DMS53 treated with DMSO at 0.1 percent for 48 hours (cell line): ENCODE data around the gene MME.
"Not testable (repeated sequence)": the region's sequence is repeated elsewhere in the genome, so short reads cannot be mapped to it uniquely, and the experiment has no call there.

ENCODE experiments used
- DNase-seq: peaks from one replicate; lab custom pipeline; 2025; ENCODE audit not compliant: unreplicated experiment; lab: John Stamatoyannopoulos, UW

The MME gene

GRCh38 chr3:155083313-155083905 is 3.3 kb downstream of the MME start:
- DNase-seq: no peak

DNA sequence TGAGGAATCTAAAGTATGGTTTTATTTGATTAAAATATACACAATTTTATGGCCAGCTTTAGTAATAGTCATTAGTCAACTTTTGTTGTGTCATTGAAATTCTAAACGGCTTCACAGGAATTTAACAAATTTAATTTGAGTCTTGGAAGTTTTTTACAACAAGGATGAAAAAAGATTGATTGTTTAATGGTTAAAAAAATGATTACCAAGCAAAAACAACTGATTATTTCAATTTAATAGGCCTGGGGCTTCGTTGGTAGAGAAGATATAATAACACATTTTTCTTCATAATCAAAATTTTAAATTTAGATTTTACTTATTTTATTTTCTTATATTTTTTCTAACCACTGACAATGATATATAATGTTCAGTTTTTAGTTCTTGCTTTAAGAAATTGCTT is 4.4 kb downstream of the MME start:
- no peak for DNase-seq

- DNase-seq: no peak
Measured at GRCh38 chr3:155086051-155086450, 5.9 kb downstream of the MME start.

DNA sequence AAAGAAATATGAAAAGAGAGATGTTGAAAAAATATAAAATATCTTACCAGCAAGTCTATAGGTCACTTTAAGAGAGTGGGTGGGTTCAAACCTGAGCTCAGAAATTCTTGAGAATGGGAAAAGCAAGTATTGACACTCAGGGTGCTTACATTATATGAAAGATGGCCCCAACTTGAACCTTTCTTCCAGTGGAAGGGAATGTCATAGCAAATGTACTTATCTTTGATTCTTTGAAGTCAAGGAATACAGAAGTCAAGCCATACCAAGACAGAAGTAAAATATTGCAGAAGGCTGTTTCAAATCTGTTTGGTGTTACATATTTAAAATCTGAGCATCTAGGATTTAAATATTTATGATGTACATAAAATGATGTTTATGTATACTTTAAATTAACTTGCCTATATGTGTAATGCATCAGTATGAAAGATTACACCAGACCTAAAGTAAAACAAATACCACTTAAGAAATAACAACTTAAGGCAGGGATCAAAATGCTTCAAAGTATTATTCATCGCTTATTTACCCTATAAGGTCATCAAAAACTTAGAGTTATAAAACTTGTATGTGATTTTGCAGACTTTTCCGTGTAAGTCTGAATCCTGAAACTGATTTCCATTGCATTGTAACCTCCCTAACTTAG is 8.7 kb downstream of the MME start:
- no peak for DNase-seq

GRCh38 chr3:155089495-155089894 is 9.4 kb downstream of the MME start:
- DNase-seq: no peak

- peak; percentile 70 for DNase-seq
Measured at GRCh38 chr3:155093261-155093660, 13.1 kb downstream of the MME start.

DNA sequence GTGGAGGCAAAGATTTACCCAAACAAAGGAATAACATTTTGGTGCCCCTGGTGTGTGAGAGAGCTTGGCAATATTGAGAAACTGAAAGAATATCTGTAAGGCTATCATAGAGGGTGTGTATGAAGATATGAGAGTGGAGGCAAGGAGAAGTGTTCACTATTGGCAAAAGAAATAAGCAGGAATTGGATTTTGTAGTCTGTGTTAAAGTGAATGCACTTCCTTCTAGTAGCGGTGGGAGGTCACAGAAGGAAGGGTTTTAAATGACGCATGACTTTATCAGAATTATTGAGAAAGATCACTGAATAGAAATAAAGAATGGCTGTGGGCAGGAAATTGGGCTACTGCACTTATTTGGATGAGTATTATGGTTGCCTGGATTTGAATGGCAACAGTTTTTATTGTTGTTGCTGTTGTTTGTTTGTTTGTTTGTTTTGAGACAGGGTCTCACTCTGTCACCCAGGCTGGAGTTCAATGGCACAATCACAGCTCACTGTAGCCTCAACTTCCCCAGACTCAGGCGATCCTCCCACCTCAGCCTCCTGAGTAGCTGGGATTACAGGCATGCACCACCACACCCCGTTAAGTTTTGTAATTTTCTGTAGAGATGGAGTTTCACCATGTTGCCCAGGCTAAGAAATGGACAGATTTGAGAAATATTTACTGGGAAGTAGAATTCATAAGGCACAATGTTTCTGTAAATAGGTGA is 16.3 kb downstream of the MME start:
- DNase-seq: no peak

GRCh38 chr3:155097009-155097349 is 16.9 kb downstream of the MME start:
- DNase-seq: no peak

DNA sequence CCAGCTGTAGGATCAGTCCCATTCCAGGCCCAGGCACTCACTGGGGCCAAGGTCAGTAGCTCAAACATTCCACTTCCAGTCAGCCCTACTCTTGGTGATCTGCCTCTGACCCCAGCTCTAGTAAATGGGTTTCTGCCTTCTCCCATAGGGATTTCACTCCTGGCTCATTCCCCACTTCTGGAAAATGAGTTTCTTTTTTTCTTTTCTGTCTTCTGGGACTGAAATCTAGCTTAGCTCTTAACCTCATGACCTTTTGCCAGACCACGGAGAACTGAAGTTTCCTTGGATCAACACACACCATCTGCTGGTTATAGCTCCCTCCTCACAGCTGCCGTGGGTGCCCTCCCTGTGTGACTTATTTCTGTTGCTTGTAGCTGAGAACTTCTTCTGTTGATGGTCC is 21.3 kb downstream of the MME start:
- no peak for DNase-seq

GRCh38 chr3:155102329-155102728 is 22.2 kb downstream of the MME start:
- no peak for DNase-seq

- DNase-seq: no peak
Measured at GRCh38 chr3:155103686-155104085, 23.6 kb downstream of the MME start.

GRCh38 chr3:155106119-155106518 is 26.0 kb downstream of the MME start:
- DNase-seq: no peak

GRCh38 chr3:155110022-155110421 is 29.9 kb downstream of the MME start:
- no peak for DNase-seq

DNA sequence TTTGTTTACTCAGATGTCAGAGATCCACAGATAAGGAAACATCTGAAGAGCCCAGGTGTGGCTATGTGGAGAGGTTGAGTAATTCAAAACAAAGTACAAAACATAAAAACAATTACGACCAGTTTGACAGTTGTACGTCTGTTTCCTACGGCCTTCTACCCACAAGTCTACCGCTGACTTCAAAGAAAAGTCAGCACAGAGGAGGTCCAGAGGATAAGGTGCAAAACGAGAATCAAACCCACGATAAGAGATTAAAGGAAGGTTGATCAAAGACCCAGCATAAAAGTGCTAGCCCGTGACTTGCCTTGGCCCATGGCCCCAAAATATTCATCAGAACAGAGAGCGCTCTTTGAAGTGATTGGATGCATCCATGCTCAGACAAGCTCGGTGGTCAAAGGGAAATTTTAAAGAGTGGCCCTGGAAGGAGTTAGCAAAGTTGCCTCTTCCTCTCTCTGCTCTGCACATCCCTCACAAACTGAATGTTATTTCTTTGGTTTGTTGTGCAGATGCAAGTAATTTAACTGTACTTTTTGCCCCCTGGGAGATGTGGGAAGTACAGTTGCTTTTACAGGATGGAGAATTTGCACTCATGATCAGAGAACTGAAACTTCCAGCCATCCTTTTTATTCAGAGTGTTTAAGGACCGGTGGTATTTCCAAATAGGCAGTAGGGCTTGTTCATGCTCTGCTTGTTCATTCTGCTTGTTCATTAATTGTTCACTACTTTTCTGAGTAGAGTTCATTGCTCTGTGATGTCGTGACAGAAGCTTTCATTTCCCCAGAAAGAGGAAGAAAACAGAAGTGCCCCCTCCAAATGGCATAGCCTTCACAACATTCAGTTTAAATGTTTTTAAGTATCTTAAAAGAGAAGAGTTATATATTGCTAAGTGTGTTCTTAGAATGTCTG is 31.1 kb downstream of the MME start:
- peak; percentile 41 for DNase-seq

GRCh38 chr3:155111971-155112370 is 31.9 kb downstream of the MME start:
- DNase-seq: no peak

DNA sequence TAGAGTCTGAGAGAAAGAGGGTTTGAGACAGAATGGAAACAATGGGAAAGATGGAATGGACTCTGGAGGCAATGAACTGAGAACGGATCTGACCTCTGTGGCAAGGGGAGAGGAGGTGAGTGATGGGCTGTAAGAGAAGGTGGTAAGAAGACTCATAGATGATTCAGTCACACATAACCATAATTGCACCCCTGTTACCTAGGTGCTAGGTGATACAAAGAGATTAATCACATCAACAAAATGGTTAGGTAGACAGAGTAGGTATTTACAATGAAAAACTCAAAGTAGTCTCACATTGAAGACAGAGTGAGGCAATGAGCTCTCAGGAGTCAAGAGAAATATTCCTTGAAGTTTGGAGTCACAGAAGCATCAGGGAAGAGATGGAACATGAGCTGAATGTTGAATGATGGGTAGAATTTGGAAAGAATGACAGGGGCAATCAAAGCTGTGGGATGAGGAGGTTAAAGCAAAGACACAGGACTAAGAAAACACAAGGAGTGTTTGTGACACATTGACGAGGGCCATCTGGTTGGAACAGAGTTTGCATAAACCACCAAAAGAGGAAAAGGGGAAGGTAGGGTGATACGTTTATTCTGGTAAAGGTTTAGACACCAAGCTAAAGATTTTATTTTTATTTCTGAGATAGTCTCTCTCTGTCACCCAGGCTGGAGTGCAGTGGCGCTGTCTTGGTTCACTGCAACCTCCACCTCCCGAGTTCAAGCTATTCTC is 32.7 kb downstream of the MME start:
- DNase-seq: no peak

DNA sequence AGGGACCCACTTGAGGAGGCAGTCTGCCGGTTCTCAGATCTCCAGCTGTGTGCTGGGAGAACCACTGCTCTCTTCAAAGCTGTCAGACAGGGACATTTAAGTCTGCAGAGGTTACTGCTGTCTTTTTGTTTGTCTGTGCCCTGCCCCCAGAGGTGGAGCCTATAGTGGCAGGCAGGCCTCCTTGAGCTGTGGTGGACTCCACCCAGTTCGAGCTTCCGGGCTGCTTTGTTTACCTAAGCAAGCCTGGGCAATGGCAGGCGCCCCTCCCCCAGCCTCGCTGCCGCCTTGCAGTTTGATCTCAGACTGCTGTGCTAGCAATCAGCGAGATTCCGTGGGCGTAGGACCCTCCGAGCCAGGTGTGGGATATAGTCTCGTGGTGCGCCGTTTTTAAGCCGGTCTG is 44.6 kb downstream of the MME start:
- not testable (repeated sequence) for DNase-seq

DNA sequence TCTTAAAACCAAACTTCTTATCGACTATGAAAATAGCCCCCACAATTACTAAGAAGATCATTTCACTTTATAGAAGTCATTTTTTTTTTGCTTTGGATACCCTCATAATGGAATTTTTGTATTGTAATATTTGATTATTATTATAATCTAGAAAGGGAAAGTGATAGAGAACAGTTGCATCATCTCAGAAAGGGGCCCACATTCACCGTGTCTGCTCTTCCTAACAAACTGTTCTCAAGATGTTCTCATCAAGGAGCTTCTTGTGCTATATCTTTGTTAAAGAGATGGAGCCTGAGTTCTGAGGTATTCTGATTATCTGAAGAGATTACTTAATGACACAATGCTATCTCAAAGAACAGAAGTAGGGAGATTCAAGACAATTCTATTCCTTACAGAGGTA is 49.3 kb downstream of the MME start:
- DNase-seq: no peak

DNA sequence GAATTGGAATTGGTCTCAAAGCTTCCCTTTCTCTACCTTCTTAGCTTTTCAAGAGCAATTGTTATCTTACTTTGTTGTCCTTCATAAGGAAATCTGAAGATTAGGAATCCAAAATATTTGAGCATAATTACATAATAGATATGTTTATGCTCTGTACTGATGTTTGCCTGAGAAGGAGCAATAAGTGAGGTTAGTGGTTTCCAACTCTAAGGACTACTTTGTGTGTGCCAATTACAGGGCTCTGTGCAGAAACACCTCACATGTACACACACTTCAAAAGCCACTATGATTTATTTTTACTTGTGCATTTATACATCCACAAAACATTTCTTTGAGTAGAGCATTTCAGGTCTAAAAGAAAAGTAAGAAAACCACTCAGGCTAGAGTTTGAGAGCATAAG is 49.9 kb downstream of the MME start:
- DNase-seq: no peak

DNA sequence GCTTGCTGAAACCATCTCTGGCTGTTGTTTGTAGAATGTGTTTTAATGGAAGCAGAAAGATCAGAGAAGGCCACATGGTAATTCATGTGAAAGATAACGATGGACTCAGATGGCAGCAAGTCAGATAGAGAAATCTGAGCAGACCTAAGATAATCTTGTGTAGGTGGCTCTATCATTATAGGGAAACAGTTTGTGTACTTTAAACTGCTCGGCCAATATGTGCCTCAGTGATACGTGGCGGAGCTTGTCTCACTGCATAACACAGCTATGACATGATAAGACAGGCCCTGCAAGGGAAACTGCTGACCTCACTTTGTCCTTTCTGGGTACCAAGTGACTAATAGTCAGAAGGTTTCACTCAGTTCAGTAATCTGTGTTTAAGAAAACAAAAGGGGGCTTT is 51.0 kb downstream of the MME start:
- DNase-seq: no peak

GRCh38 chr3:155134311-155134710 is 54.2 kb downstream of the MME start:
- DNase-seq: not testable (repeated sequence)
